NCI-H128 (cell line): Measurements from ENCODE around the gene PDIK1L.

Experiments
- DNase-seq: peaks from one replicate; lab custom pipeline; 2025; ENCODE audit not compliant: unreplicated experiment; lab: John Stamatoyannopoulos, UW

The PDIK1L gene

DNA sequence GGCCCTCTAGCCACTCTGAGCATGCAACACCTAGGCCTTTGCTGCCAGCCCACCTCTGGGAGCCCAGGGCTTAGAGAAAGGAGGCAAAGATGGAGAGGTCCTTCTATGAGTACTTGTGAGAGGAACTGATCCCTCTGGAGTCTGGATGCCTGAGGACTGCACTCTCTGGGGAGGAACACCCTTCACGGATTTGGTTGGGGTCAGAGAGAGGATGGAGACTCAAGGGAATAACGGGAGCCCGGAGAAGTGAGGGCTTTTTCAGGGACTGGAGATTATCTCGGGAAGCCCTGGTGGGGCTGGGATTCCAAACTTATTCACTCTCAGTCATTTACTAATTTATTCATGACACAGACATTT is 57.6 kb downstream of the PDIK1L start:
- DNase-seq = no peak

DNA sequence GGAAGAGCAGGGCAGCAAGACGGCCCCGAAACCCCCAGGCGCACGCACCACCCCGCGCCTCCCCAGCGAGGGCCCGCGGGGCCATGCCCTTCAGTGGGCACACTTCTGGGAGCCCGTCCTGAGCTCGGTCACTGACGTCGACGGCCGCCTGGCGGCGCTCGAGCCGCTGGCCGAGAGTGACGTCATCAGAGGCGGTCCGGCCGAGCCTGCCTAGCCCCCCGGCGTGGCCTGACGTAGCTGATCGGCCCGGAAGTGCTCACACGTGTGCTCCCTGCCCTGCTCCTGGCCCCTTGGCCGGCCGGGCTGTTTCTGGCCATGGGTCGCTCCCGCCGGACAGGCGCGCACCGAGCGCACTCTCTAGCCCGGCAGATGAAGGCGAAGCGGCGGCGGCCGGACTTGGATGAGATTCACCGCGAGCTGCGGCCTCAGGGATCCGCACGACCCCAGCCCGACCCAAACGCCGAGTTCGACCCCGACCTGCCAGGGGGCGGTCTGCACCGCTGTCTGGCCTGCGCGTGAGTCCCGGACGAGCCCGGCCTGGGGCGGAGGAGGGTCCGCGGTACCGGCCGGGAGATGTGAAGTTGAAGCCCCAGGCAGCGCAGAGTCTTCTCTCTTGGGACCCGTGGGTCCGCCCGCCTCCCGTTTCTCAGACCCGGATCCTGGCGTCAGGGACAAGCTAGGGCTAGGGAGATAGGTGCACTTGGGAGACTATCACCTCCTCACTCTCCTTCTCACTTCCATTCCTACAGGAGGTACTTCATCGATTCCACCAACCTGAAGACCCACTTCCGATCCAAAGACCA is 58.2 kb downstream of the PDIK1L start, which contains the start of gene ZNF593:
Gene ZNF593, plus strand, starts transcription at position 240 of the 803 bp plus-strand sequence. Its CDS starts 76 bp downstream, at position 316.
- peak; percentile 75 for DNase-seq

DNA sequence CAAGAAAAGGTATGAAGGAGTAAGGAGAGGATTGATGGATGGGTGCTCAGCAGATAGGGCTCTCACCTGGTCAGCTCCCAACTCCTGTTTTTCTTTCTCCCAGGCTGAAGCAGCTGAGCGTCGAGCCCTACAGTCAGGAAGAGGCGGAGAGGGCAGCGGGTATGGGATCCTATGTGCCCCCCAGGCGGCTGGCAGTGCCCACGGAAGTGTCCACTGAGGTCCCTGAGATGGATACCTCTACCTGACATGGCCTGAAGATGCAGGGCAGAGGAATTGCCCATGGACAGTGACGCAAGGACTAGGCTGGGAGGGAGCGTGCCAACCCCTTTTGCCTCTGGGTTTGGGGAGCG is 58.8 kb downstream of the PDIK1L start:
- no peak for DNase-seq

DNA sequence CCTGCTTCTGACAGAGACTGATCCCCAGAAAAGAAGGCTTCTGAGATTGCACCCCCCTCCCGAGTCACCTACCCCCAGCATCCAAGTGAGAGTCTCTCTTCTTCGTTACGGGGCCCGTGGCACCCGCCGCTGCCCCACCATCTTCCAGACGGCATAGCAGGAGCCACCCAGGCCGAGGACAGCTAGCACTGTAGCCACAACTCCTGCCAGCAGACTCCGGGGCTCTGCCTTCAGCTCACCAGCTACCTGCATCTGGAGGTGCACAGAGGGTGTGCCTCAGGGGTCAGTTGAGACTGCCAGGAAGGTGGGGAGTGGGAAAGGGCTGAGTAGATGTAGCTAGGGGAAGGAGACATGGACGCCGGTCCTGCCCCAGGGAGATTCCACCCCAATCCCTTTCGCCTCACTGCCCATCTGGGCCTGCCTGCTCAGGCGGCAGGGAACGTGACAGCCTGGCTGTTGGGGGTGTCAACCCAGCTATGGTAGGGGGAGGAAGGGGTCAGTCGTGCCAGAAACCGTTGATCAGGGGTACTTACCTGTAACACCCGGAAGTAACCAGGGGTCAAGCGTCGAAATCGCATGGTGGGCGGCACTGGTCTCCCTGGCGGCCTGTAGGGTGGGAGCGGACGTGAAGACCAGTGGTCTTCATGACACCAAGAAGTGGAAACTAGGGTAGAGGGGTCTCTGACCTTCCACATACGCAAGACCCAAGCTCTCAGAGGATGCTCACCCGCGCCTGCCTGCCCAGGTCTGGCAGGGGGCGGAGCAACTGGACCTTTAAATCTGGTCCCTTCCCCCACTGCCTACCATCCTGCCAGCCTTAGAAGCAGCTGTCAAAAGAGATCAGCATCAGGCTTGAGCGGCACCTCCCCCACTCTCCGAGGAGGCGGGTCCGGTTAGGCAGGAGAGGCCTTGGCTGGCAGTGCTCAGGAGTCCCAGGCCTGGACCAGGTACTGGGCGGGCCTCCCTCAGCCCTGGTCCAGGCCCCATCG is 59.8 kb downstream of the PDIK1L start, which contains the start of gene ZNF593OS:
Gene ZNF593OS, minus strand, starts transcription at position 749 of the 989 bp plus-strand sequence. Its CDS starts 171 bp downstream, at position 578.
- DNase-seq = no peak
